GM12891 (cell line): ENCODE measurements around the gene LRRC15.

Experiments
- POLR2AphosphoS5 ChIP-seq: IDR thresholded peaks from 2 replicates; pipeline ENCODE4 v1.6.1; 2011; ENCODE audit warnings: low read depth, low read length, control low read depth
- TAF1 ChIP-seq: IDR thresholded peaks from 2 replicates; pipeline ENCODE4 v1.6.1; 2011; ENCODE audit warnings: low read depth, low read length, control low read depth

DNA sequence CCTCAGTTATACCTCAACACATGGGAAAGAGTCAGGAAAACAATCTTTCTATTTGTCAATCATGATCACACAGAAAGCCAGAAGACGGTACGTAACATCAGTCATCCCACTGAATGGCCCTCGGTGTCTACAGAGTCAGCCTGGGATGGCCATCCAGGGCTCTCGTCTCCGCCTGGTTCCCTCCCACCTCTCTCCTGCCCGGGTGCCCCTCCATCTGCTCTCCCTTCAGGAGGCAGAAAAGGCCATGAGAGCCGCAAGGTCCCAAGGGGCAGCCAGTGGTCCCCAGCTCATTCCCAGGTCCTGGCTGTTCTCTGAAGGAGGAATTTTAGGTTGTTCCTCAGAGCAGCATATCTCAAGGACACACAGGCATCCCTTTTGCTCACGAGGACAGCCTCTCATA, 4.4 kb upstream of the LRRC15 start:
- TF ChIP-seq POLR2AphosphoS5: no peak
- no peak for TF ChIP-seq TAF1
